Esophagus squamous epithelium (tissue), 5 donors: ENCODE data around the gene SLC25A36. TPM values are rescaled to one million over a fixed set of nuclear protein-coding genes. Genes with fewer than 3 reads are reported as not detected.
A peak's percentile ranks its signal among the peaks of the same experiment; 100 is the strongest.

ENCODE experiments used
- DNase-seq: peaks from one replicate; lab custom pipeline; 2025; lab: John Stamatoyannopoulos, UW
- H3K27ac ChIP-seq, 4 donors: fragments of 200-600 bp; sonication (generic); one replicate each; pipeline ENCODE4 v1.5.1; 2016 to 2019; ENCODE audit warnings: mild to moderate bottlenecking in 1 of 4
- H3K27me3 ChIP-seq, 4 donors: fragments of 200-600 bp; sonication (generic); 1 replicate in 3 of 4; 2 replicates in 1 of 4; pipeline versions ENCODE4 v1.5.1 to v1.6.0; 2017 to 2021; ENCODE audit warnings: antibody characterized with exemption in 1 of 4
- H3K36me3 ChIP-seq, 3 donors: fragments of 200-600 bp; sonication (generic); one replicate each; pipeline ENCODE4 v1.5.1; 2016 to 2019
- H3K4me1 ChIP-seq, 3 donors: fragments of 200-600 bp; sonication (generic); one replicate each; pipeline ENCODE4 v1.5.1; 2017 to 2019
- H3K4me3 ChIP-seq, 4 donors: fragments of 200-600 bp; sonication (generic); 1 replicate in 3 of 4; 2 replicates in 1 of 4; pipeline ENCODE4 v1.5.1; 2016 to 2019; ENCODE audit warnings: mild to moderate bottlenecking in 2 of 4, moderate library complexity in 1 of 4
- H3K9me3 ChIP-seq, 3 donors: fragments of 200-600 bp; sonication (generic); one replicate each; pipeline ENCODE4 v1.5.1; 2016 to 2019
- CTCF ChIP-seq, 6 experiments: fragments of 450-650 bp in 4 of 6; fragments of 200-600 bp in 2 of 6; sonication (generic) in 2 of 6; IDR thresholded peaks; one replicate each; pipeline ENCODE4 v1.5.1; 2016 to 2019; ENCODE audit warnings: antibody characterized with exemption in 6 of 6, mild to moderate bottlenecking in 4 of 6, moderate library complexity in 4 of 6
- POLR2A ChIP-seq, 4 donors: fragments of 450-650 bp; IDR thresholded peaks; one replicate each; pipeline ENCODE4 v1.6.1; 2017; ENCODE audit warnings: antibody characterized with exemption in 4 of 4, mild to moderate bottlenecking in 4 of 4, moderate library complexity in 3 of 4
- WGBS, 2 donors: methylation state at CpG; one replicate each; pipeline ENCODE4 v1.1.5; 2018; 5-methylcytosine and 5-hydroxymethylcytosine counted together
- intact Hi-C: fragments of 100-400 bp; cut with DNase I; formaldehyde crosslinking; loops from one replicate; pipeline ENCODE4 v1.15.0; 2022
- total RNA-seq, 4 donors: library from RNA; depleted of rRNA; stranded (reverse); fragments of >200 nt; gene quantifications; one replicate each; pipeline ENCODE4 v1.1.0, GENCODE V29; 2016
- donor health status: DM: yes; HTN: yes; CAD: no.

Gene SLC25A36
- total RNA-seq, 4 donors from 2014 or later, result 9.9 to 49.0 (median 22.1) TPM

- no peak overlapping the region for H3K27ac ChIP-seq
- no peaks in the 10 kb centered on the region for H3K9me3 ChIP-seq
- peak overlapping the region in 1 of 4 donors; percentile 30 for H3K4me3 ChIP-seq
- H3K36me3 ChIP-seq, result no peaks in the 10 kb centered on the region
- intact Hi-C loops, result no loop called here
- DNase-seq, result no peak
- TF ChIP-seq CTCF (IDR thresholded peaks at IDR 0.05), result no peak
- TF ChIP-seq POLR2A (IDR thresholded peaks at IDR 0.05), result no peak
- no peaks in the 10 kb centered on the region for H3K4me1 ChIP-seq
- 48 to 54% methylated on average over 5 of the region's 5 CpGs for WGBS, 2 donors
- peaks cover 0 to 22% (median 0%) of the 10 kb centered on the region in 4 donors for H3K27me3 ChIP-seq
Observed at GRCh38 chr3:140910860-140911259, 30.8 kb upstream of the SLC25A36 start.

GRCh38 chr3:140911822-140912221 is 29.8 kb upstream of the SLC25A36 start:
- intact Hi-C loops, result no loop called here
- no peak for DNase-seq
- 31 to 62% methylated on average over 2 of the region's 2 CpGs for WGBS, 2 donors
- H3K4me3 ChIP-seq, result no peak overlapping the region
- H3K36me3 ChIP-seq, result no peaks in the 10 kb centered on the region
- H3K27ac ChIP-seq, result no peak overlapping the region
- no peaks in the 10 kb centered on the region for H3K4me1 ChIP-seq
- H3K27me3 ChIP-seq, result peaks cover 0 to 29% (median 0%) of the 10 kb centered on the region in 4 donors
- TF ChIP-seq POLR2A (IDR thresholded peaks at IDR 0.05) (no peak), CTCF (IDR thresholded peaks at IDR 0.05) (no peak)
- no peaks in the 10 kb centered on the region for H3K9me3 ChIP-seq

GRCh38 chr3:140913728-140914127 is 27.9 kb upstream of the SLC25A36 start:
- DNase-seq, result no peak
- no peaks in the 10 kb centered on the region for H3K36me3 ChIP-seq
- H3K4me3 ChIP-seq, result no peak overlapping the region
- H3K27me3 ChIP-seq, result peaks cover 0 to 35% (median 0%) of the 10 kb centered on the region in 4 donors
- intact Hi-C loops, result no loop called here
- no peak overlapping the region for H3K27ac ChIP-seq
- TF ChIP-seq CTCF (IDR thresholded peaks at IDR 0.05) (no peak), POLR2A (IDR thresholded peaks at IDR 0.05) (no peak)
- 83 to 89% methylated on average over 4 to 5 of the region's 5 CpGs for WGBS, 2 donors
- H3K4me1 ChIP-seq, result no peaks in the 10 kb centered on the region
- H3K9me3 ChIP-seq, result no peaks in the 10 kb centered on the region

GRCh38 chr3:140914384-140914945 is 27.2 kb upstream of the SLC25A36 start:
- peaks cover 0 to 34% (median 0%) of the 10 kb centered on the region in 4 donors for H3K27me3 ChIP-seq
- DNase-seq, result no peak
- intact Hi-C loops, result no loop called here
- no peaks in the 10 kb centered on the region for H3K4me1 ChIP-seq
- no peak overlapping the region for H3K27ac ChIP-seq
- 58 to 66% methylated on average over 4 of the region's 4 CpGs for WGBS, 2 donors
- TF ChIP-seq CTCF (IDR thresholded peaks at IDR 0.05) (no peak), POLR2A (IDR thresholded peaks at IDR 0.05) (no peak)
- H3K9me3 ChIP-seq, result no peaks in the 10 kb centered on the region
- H3K4me3 ChIP-seq, result no peak overlapping the region
- H3K36me3 ChIP-seq, result no peaks in the 10 kb centered on the region

- no peak for DNase-seq
- TF ChIP-seq CTCF (IDR thresholded peaks at IDR 0.05), result no peak
- TF ChIP-seq POLR2A (IDR thresholded peaks at IDR 0.05), result no peak
- intact Hi-C loops, result no loop called here
- no peak overlapping the region for H3K4me3 ChIP-seq
- no peak overlapping the region for H3K27ac ChIP-seq
- no peaks in the 10 kb centered on the region for H3K4me1 ChIP-seq
- H3K9me3 ChIP-seq, result no peaks in the 10 kb centered on the region
- H3K27me3 ChIP-seq, result peaks cover 0 to 34% (median 0%) of the 10 kb centered on the region in 4 donors
- H3K36me3 ChIP-seq, result no peaks in the 10 kb centered on the region
Observed at GRCh38 chr3:140916603-140917002, 25.0 kb upstream of the SLC25A36 start.
